ENCODE results near the gene PTPN21. TPM values are rescaled to one million over a fixed set of nuclear protein-coding genes. Genes with fewer than 3 reads are reported as not detected.

PTPN21 gene
- total RNA-seq, 1 donor: 16.2 TPM

- no peak for DNase-seq (ENCODE audit: low read depth)
- H3K4me3 ChIP-seq (ENCODE audit: low read depth, low read length): no peak overlapping the region
- no peak for TF ChIP-seq CTCF (IDR thresholded peaks at IDR 0.05; ENCODE audit: insufficient read depth, low read length)
Measured at GRCh38 chr14:88547386-88547780, 7.4 kb downstream of the PTPN21 start.

GRCh38 chr14:88546621-88547385 is 8.0 kb downstream of the PTPN21 start:
- no peak overlapping the region for H3K4me3 ChIP-seq (ENCODE audit: low read depth, low read length)
- TF ChIP-seq CTCF (IDR thresholded peaks at IDR 0.05; ENCODE audit: insufficient read depth, low read length): no peak
- DNase-seq (ENCODE audit: low read depth): no peak

- TF ChIP-seq CTCF (IDR thresholded peaks at IDR 0.05; ENCODE audit: insufficient read depth, low read length): no peak
- DNase-seq (ENCODE audit: low read depth): no peak
Measured at GRCh38 chr14:88545256-88545655, 9.6 kb downstream of the PTPN21 start.

GRCh38 chr14:88542857-88543795 is 11.7 kb downstream of the PTPN21 start:
- no peak for TF ChIP-seq CTCF (IDR thresholded peaks at IDR 0.05; ENCODE audit: insufficient read depth, low read length)

More at GRCh38 chr14:88545256-88545655, 9.6 kb downstream of the PTPN21 start:
- no peak overlapping the region for H3K4me3 ChIP-seq (ENCODE audit: low read depth, low read length)

GRCh38 chr14:88541324-88541723 is 13.5 kb downstream of the PTPN21 start:
- no peak overlapping the region for H3K4me3 ChIP-seq (ENCODE audit: low read depth, low read length)

More at GRCh38 chr14:88542857-88543795, 11.7 kb downstream of the PTPN21 start:
- no peak for DNase-seq (ENCODE audit: low read depth)
- no peak overlapping the region for H3K4me3 ChIP-seq (ENCODE audit: low read depth, low read length)

GRCh38 chr14:88535813-88536212 is 19.0 kb downstream of the PTPN21 start:
- no peak overlapping the region for H3K4me3 ChIP-seq (ENCODE audit: low read depth, low read length)
- no peak for TF ChIP-seq CTCF (IDR thresholded peaks at IDR 0.05; ENCODE audit: insufficient read depth, low read length)
- DNase-seq (ENCODE audit: low read depth): no peak

More at GRCh38 chr14:88541324-88541723, 13.5 kb downstream of the PTPN21 start:
- no peak for TF ChIP-seq CTCF (IDR thresholded peaks at IDR 0.05; ENCODE audit: insufficient read depth, low read length)
- no peak for DNase-seq (ENCODE audit: low read depth)
